GM23338 (cell line): ENCODE measurements around the gene TMC1. TPM values are rescaled to one million over a fixed set of nuclear protein-coding genes. Genes with fewer than 3 reads are reported as not detected.
"Not testable (repeated sequence)": the region's sequence is repeated elsewhere in the genome, so short reads cannot be mapped to it uniquely, and the experiment has no call there.

ENCODE experiments used
- ATAC-seq: fragments of 200-7000 bp; cut with Tn5 transposase; 3 replicates; pipeline ENCODE4 v1.9.1; 2020
- DNase-seq: peaks from one replicate; pipeline ENCODE4 v3.0.0-alpha.2; 2015; ENCODE audit warnings: low spot score
- H2AFZ ChIP-seq: fragments of 200-600 bp; sonication (generic); 2 replicates; pipeline ENCODE4 v1.8.0; 2016; ENCODE audit warnings: antibody characterized with exemption, mild to moderate bottlenecking, moderate library complexity
- H3F3A ChIP-seq: fragments of 200-600 bp; sonication (generic); replicated peaks from 2 replicates; pipeline ENCODE4 v1.8.0; 2017; ENCODE audit warnings: antibody characterized with exemption, mixed run types, low read depth
- H3K27ac ChIP-seq: fragments of 200-600 bp; sonication (generic); 2 replicates; pipeline ENCODE4 v1.6.1; 2016; ENCODE audit warnings: low read depth
- H3K27me3 ChIP-seq: fragments of 200-600 bp; sonication (generic); 2 replicates; pipeline ENCODE4 v1.8.0; 2016; ENCODE audit warnings: mild to moderate bottlenecking, mixed run types, moderate library complexity; ENCODE audit not compliant: insufficient read depth
- H3K36me3 ChIP-seq: fragments of 200-600 bp; sonication (generic); 2 replicates; pipeline ENCODE4 v1.8.0; 2016; ENCODE audit warnings: mild to moderate bottlenecking; ENCODE audit not compliant: insufficient read depth
- H3K4me1 ChIP-seq: fragments of 200-600 bp; sonication (generic); 2 replicates; pipeline ENCODE4 v1.8.0; 2016; ENCODE audit warnings: mild to moderate bottlenecking, moderate library complexity; ENCODE audit not compliant: insufficient read depth
- H3K4me2 ChIP-seq: fragments of 200-600 bp; sonication (generic); 2 replicates; pipeline ENCODE4 v1.7.1; 2017; ENCODE audit warnings: mixed run types
- H3K4me3 ChIP-seq: fragments of 200-600 bp; sonication (generic); 2 replicates; pipeline ENCODE4 v1.6.1; 2016; ENCODE audit warnings: mixed run types
- H3K79me2 ChIP-seq: fragments of 200-600 bp; sonication (generic); replicated peaks from 2 replicates; pipeline ENCODE4 v1.8.0; 2017; ENCODE audit warnings: mild to moderate bottlenecking; ENCODE audit not compliant: insufficient read depth
- H3K9me2 ChIP-seq: fragments of 200-600 bp; sonication (generic); 2 replicates; pipeline ENCODE4 v1.8.0; 2017; ENCODE audit not compliant: insufficient read depth
- H4K20me1 ChIP-seq: fragments of 200-600 bp; sonication (generic); replicated peaks from 2 replicates; pipeline ENCODE4 v1.8.0; 2017; ENCODE audit warnings: mild to moderate bottlenecking; ENCODE audit not compliant: insufficient read depth
- H3K27ac Mint-ChIP-seq: 2 replicates; pipeline ENCODE4 v1.8.0; 2020; ENCODE audit warnings: inconsistent platforms, mild to moderate bottlenecking, moderate library complexity, mixed read lengths
- H3K27me3 Mint-ChIP-seq: 3 replicates; pipeline ENCODE4 v1.8.0; 2022; ENCODE audit warnings: low read depth, mild to moderate bottlenecking, moderate library complexity, mixed read lengths, inconsistent platforms; ENCODE audit not compliant: insufficient read depth, poor library complexity
- H3K36me3 Mint-ChIP-seq: 3 replicates; pipeline ENCODE4 v1.8.0; 2021; ENCODE audit warnings: low read depth, mild to moderate bottlenecking, inconsistent platforms, moderate library complexity, mixed read lengths
- H3K4me1 Mint-ChIP-seq: 3 replicates; pipeline ENCODE4 v1.8.0; 2020; ENCODE audit warnings: mild to moderate bottlenecking, inconsistent platforms, mixed read lengths
- H3K4me3 Mint-ChIP-seq: 3 replicates; pipeline ENCODE4 v1.8.0; 2021; ENCODE audit warnings: moderate library complexity, mild to moderate bottlenecking, inconsistent platforms, mixed read lengths
- H3K9me3 Mint-ChIP-seq: 3 replicates; pipeline ENCODE4 v1.8.0; 2020; ENCODE audit warnings: moderate library complexity, mild to moderate bottlenecking, inconsistent platforms, mixed read lengths
- CREB1 ChIP-seq: fragments of 250-450 bp; sonication (Bioruptor Pico); IDR thresholded peaks from 2 replicates; pipeline ENCODE4 v1.5.0; 2020; ENCODE audit warnings: low read depth, mild to moderate bottlenecking, moderate library complexity
- NANOG ChIP-seq: IDR thresholded peaks from 2 replicates; pipeline ENCODE4 v1.6.1; 2016; ENCODE audit warnings: antibody characterized with exemption, borderline replicate concordance
- POLR2AphosphoS5 ChIP-seq: IDR thresholded peaks from 2 replicates; pipeline ENCODE4 v1.6.1; 2016; ENCODE audit warnings: antibody characterized with exemption, low read depth
- STAT1 ChIP-seq: IDR thresholded peaks from one replicate; pipeline ENCODE4 v1.6.1; 2016; ENCODE audit warnings: antibody characterized with exemption; ENCODE audit not compliant: unreplicated experiment
- ZNF114 ChIP-seq: fragments of 250-450 bp; sonication (Bioruptor Pico); IDR thresholded peaks from 2 replicates; pipeline ENCODE4 v1.5.0; 2020; ENCODE audit warnings: mild to moderate bottlenecking, moderate library complexity
- ZNF331 ChIP-seq: fragments of 250-450 bp; sonication (Bioruptor Pico); IDR thresholded peaks from 2 replicates; pipeline ENCODE4 v1.5.0; 2020; ENCODE audit warnings: low read depth, mild to moderate bottlenecking, moderate library complexity
- polyA plus RNA-seq: library from polyadenylated mRNA; unstranded; fragments of >200 nt; fragmentation: Nextera tagmentation; extraction: Ambion mirVana; gene quantifications from 2 replicates; pipeline ENCODE4 v1.2.1, GENCODE V29; 2016
- total RNA-seq: library from RNA; depleted of rRNA; stranded (reverse); fragments of >200 nt; shearing (Covaris generic); gene quantifications from 2 replicates; pipeline ENCODE4 v1.2.3, GENCODE V29; 2014
- TF ChIP-seq, protein P1 (sequence below): IDR thresholded peaks from one replicate; pipeline ENCODE4 v1.6.1; 2018; ENCODE audit warnings: antibody characterized with exemption; ENCODE audit not compliant: unreplicated experiment
- TF ChIP-seq, protein P2 (sequence below), 2 experiments: fragments of 200-600 bp in 1 of 2; sonication (generic) in 1 of 2; conservative IDR thresholded peaks; 2 replicates each; pipeline versions ENCODE4 v1.5.1 to v1.6.1; 2016 to 2017; ENCODE audit warnings: antibody characterized with exemption in 2 of 2, low read depth in 2 of 2, mild to moderate bottlenecking in 2 of 2, moderate library complexity in 1 of 2
- TF ChIP-seq, protein P3 (sequence below): IDR thresholded peaks from 2 replicates; pipeline ENCODE4 v1.6.1; 2016; ENCODE audit warnings: antibody characterized with exemption

Gene TMC1
- total and polyA plus RNA-seq, 2 experiments from 2014 or later = 0.61 to 1.2 TPM

DNA sequence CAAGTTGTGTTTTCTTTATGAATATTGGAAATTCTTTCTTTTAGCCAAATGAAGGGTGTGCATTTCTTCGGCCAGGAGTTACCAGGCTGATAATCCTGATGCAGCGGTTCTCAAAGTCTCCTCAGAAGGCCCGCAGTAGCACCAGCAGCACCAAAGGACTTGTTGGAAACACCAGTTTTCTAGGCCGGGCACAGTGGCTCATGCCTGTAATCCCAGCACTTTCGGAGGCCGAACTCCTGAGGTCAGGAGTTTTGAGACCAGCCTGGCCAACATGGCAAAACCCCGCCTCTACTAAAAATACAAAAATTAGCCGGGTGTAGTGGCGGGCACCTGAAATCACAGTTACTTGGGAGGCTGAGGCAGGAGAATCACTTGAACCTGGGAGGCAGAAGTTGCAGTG lies 397 bp upstream of the TMC1 start:
- H3K4me1 ChIP-seq, H3F3A ChIP-seq, H3K9me2 ChIP-seq, H3K4me3 Mint-ChIP-seq, H3K79me2 ChIP-seq, H3K27me3 ChIP-seq, H3K27ac ChIP-seq, H3K4me2 ChIP-seq, DNase-seq, H3K4me3 ChIP-seq, H3K27ac Mint-ChIP-seq, ATAC-seq, H4K20me1 ChIP-seq, H3K36me3 Mint-ChIP-seq, H3K36me3 ChIP-seq, H3K27me3 Mint-ChIP-seq, H3K9me3 Mint-ChIP-seq: not testable (repeated sequence)
- H2AFZ ChIP-seq = peak overlapping the region; percentile 69; the same call in 1 of the 2 replicates
- H3K4me1 Mint-ChIP-seq = peaks cover 11% of the 10 kb centered on the region; the same call in 2 of the 3 replicates

DNA sequence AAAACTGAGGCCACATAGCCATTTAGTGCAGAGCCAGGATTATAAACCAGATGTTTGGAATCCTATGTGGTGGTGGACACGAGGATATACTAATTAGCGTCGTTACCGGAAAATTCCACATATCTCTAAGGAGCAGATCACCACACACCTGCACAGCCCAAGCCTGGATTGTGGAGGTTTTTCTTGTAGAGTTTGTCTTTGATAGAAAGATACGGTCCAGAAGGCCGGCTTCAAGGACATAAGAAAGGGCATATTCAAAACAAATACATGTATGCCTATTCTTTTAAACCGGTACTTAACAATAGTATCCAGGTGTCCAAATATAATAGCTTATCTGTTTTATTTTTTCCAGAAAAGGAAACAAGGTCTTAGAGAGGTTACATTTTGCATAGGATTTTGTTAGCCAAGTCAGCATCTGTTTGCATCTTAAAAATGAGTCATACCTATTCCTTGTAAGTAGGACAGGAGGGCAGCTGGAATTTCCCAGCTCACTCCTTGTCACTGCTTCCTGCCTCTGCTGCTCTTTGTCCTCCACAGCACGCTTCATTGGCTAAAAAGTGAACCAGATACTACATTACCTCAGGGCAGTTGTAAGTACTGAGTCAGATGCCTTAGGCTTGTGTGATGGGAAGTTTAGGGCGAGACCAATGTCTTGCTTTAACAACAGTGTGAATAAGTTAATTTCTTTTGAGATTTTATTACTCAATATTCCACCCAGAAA lies 3.6 kb downstream of the TMC1 start:
- no peaks in the 10 kb centered on the region; the same call in 1 of the 3 replicates for H3K36me3 Mint-ChIP-seq
- peaks cover 24% of the 10 kb centered on the region for H3K4me1 Mint-ChIP-seq
- peak; percentile 38 for DNase-seq
- Histone ChIP-seq H3K27ac (no peak overlapping the region; the same call in 1 of the 2 replicates), H3K9me2 (peaks cover 4% of the 10 kb centered on the region; the same call in 1 of the 2 replicates), H3K36me3 (no peaks in the 10 kb centered on the region), H3K4me3 (no peak overlapping the region), H3K27me3 (no peaks in the 10 kb centered on the region), H3F3A (no peaks in the 10 kb centered on the region), H4K20me1 (no peaks in the 10 kb centered on the region), H2AFZ (no peak overlapping the region), H3K79me2 (no peaks in the 10 kb centered on the region), H3K4me1 (peaks cover 10% of the 10 kb centered on the region), H3K4me2 (no peak overlapping the region)
- ATAC-seq = no peak
- TF ChIP-seq, protein P1, sequence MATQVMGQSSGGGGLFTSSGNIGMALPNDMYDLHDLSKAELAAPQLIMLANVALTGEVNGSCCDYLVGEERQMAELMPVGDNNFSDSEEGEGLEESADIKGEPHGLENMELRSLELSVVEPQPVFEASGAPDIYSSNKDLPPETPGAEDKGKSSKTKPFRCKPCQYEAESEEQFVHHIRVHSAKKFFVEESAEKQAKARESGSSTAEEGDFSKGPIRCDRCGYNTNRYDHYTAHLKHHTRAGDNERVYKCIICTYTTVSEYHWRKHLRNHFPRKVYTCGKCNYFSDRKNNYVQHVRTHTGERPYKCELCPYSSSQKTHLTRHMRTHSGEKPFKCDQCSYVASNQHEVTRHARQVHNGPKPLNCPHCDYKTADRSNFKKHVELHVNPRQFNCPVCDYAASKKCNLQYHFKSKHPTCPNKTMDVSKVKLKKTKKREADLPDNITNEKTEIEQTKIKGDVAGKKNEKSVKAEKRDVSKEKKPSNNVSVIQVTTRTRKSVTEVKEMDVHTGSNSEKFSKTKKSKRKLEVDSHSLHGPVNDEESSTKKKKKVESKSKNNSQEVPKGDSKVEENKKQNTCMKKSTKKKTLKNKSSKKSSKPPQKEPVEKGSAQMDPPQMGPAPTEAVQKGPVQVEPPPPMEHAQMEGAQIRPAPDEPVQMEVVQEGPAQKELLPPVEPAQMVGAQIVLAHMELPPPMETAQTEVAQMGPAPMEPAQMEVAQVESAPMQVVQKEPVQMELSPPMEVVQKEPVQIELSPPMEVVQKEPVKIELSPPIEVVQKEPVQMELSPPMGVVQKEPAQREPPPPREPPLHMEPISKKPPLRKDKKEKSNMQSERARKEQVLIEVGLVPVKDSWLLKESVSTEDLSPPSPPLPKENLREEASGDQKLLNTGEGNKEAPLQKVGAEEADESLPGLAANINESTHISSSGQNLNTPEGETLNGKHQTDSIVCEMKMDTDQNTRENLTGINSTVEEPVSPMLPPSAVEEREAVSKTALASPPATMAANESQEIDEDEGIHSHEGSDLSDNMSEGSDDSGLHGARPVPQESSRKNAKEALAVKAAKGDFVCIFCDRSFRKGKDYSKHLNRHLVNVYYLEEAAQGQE = no peak
- TF ChIP-seq NANOG (no peak), POLR2AphosphoS5 (no peak), STAT1 (no peak), ZNF114 (CRISPR knock-in tag) (no peak), CREB1 (CRISPR knock-in tag) (no peak), ZNF331 (CRISPR knock-in tag) (no peak)
- TF ChIP-seq, protein P2, sequence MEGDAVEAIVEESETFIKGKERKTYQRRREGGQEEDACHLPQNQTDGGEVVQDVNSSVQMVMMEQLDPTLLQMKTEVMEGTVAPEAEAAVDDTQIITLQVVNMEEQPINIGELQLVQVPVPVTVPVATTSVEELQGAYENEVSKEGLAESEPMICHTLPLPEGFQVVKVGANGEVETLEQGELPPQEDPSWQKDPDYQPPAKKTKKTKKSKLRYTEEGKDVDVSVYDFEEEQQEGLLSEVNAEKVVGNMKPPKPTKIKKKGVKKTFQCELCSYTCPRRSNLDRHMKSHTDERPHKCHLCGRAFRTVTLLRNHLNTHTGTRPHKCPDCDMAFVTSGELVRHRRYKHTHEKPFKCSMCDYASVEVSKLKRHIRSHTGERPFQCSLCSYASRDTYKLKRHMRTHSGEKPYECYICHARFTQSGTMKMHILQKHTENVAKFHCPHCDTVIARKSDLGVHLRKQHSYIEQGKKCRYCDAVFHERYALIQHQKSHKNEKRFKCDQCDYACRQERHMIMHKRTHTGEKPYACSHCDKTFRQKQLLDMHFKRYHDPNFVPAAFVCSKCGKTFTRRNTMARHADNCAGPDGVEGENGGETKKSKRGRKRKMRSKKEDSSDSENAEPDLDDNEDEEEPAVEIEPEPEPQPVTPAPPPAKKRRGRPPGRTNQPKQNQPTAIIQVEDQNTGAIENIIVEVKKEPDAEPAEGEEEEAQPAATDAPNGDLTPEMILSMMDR (conservative IDR thresholded peaks at IDR 0.05; ENCODE audit: low read depth in 2 of 2) = no peak
- TF ChIP-seq, protein P3, sequence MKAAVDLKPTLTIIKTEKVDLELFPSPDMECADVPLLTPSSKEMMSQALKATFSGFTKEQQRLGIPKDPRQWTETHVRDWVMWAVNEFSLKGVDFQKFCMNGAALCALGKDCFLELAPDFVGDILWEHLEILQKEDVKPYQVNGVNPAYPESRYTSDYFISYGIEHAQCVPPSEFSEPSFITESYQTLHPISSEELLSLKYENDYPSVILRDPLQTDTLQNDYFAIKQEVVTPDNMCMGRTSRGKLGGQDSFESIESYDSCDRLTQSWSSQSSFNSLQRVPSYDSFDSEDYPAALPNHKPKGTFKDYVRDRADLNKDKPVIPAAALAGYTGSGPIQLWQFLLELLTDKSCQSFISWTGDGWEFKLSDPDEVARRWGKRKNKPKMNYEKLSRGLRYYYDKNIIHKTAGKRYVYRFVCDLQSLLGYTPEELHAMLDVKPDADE = no peak
- no peak overlapping the region for H3K4me3 Mint-ChIP-seq
- H3K27me3 Mint-ChIP-seq = peaks cover 9% of the 10 kb centered on the region
- H3K9me3 Mint-ChIP-seq = peaks cover 7% of the 10 kb centered on the region; the same call in 2 of the 3 replicates
- H3K27ac Mint-ChIP-seq = no peak overlapping the region; the same call in none of the 2 replicates
